ENCODE measurements around the gene COL4A4. TPM values are rescaled to one million over a fixed set of nuclear protein-coding genes. Genes with fewer than 3 reads are reported as not detected.

The COL4A4 gene
- total RNA-seq, 1 donor: 0.43 TPM

GRCh38 chr2:226995625-226996041 is 168.4 kb downstream of the COL4A4 start:
- H3K4me3 ChIP-seq (ENCODE audit: low read depth, low read length): no peak overlapping the region
- peak; percentile 13 for DNase-seq (ENCODE audit: low read depth)
- TF ChIP-seq CTCF (IDR thresholded peaks at IDR 0.05; ENCODE audit: insufficient read depth, low read depth, low read length): no peak

- no peak for TF ChIP-seq CTCF (IDR thresholded peaks at IDR 0.05; ENCODE audit: insufficient read depth, low read depth, low read length)
- no peak for DNase-seq (ENCODE audit: low read depth)
- no peak overlapping the region for H3K4me3 ChIP-seq (ENCODE audit: low read depth, low read length)
These were observed 169.2 kb downstream of the COL4A4 start for GRCh38 chr2:226994775-226995174.

GRCh38 chr2:226993171-226993570 is 170.8 kb downstream of the COL4A4 start:
- DNase-seq (ENCODE audit: low read depth): no peak
- no peak overlapping the region for H3K4me3 ChIP-seq (ENCODE audit: low read depth, low read length)
- TF ChIP-seq CTCF (IDR thresholded peaks at IDR 0.05; ENCODE audit: insufficient read depth, low read depth, low read length): no peak

GRCh38 chr2:226991663-226992062 is 172.3 kb downstream of the COL4A4 start:
- DNase-seq (ENCODE audit: low read depth): no peak
- no peak for TF ChIP-seq CTCF (IDR thresholded peaks at IDR 0.05; ENCODE audit: insufficient read depth, low read depth, low read length)

GRCh38 chr2:226985583-226985946 is 178.4 kb downstream of the COL4A4 start:
- no peak for DNase-seq (ENCODE audit: low read depth)
- TF ChIP-seq CTCF (IDR thresholded peaks at IDR 0.05; ENCODE audit: insufficient read depth, low read depth, low read length): no peak
- H3K4me3 ChIP-seq (ENCODE audit: low read depth, low read length): no peak overlapping the region

More at GRCh38 chr2:226991663-226992062, 172.3 kb downstream of the COL4A4 start:
- H3K4me3 ChIP-seq (ENCODE audit: low read depth, low read length): no peak overlapping the region

DNA sequence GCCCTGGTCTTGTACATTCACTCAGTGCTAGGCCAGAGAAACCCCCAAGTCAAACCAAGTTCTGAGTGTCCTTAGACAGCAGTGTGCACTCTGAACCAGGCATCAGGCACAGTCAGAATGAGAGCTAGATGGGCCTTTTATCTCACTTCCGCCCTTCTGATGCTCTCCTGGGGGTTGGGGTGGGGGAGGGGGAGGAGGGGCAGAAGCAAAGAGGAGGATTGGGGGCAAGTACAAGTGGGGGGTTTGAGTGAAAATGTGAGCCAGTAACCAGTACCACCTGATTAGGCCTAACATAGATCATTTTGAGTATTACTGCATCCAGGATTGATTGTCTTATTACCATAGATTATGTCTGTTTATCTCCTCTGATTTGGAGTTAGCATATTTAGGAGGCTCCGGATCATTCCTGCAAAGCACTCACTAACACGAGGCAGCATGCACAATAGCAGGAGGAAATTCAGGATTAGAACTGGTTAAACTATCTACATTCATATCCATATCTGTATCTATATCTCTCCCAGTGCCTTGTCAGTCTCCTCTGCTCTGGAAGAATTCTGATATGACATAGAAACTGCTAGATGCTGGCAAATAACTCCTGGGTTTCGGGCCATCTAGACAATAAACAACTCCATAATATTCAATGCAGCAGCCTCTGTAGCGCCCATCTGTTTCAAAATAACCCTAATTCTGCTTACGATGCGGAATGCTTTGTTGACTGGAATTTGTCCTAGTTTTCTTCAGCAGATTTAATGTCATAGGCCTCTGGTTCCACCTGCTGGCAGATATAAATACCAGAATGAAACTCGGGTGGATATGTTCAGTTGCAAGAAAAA is 179.0 kb downstream of the COL4A4 start:
- H3K4me3 ChIP-seq (ENCODE audit: low read depth, low read length): no peak overlapping the region
- TF ChIP-seq CTCF (IDR thresholded peaks at IDR 0.05; ENCODE audit: insufficient read depth, low read depth, low read length): peak; percentile 70
- DNase-seq (ENCODE audit: low read depth): peak; percentile 90

Data from fibroblast of villous mesenchyme (primary cell).